AG09319 (cell line): ENCODE measurements around the gene DYNC2H1.

Experiments
- DNase-seq: peaks from one replicate; pipeline ENCODE4 v3.0.0-alpha.2; 2010; ENCODE audit warnings: low read depth; ENCODE audit errors: extremely low read depth
- TF ChIP-seq, protein P1 (sequence below): IDR thresholded peaks from 2 replicates; pipeline ENCODE4 v1.5.1; 2011; ENCODE audit warnings: low read depth, mild to moderate bottlenecking, inconsistent platforms, low read length, moderate library complexity

Gene DYNC2H1

GRCh38 chr11:103497268-103497667 is 388.0 kb downstream of the DYNC2H1 start:
- DNase-seq, result no peak
- TF ChIP-seq, protein P1, sequence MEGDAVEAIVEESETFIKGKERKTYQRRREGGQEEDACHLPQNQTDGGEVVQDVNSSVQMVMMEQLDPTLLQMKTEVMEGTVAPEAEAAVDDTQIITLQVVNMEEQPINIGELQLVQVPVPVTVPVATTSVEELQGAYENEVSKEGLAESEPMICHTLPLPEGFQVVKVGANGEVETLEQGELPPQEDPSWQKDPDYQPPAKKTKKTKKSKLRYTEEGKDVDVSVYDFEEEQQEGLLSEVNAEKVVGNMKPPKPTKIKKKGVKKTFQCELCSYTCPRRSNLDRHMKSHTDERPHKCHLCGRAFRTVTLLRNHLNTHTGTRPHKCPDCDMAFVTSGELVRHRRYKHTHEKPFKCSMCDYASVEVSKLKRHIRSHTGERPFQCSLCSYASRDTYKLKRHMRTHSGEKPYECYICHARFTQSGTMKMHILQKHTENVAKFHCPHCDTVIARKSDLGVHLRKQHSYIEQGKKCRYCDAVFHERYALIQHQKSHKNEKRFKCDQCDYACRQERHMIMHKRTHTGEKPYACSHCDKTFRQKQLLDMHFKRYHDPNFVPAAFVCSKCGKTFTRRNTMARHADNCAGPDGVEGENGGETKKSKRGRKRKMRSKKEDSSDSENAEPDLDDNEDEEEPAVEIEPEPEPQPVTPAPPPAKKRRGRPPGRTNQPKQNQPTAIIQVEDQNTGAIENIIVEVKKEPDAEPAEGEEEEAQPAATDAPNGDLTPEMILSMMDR, result no peak

DNA sequence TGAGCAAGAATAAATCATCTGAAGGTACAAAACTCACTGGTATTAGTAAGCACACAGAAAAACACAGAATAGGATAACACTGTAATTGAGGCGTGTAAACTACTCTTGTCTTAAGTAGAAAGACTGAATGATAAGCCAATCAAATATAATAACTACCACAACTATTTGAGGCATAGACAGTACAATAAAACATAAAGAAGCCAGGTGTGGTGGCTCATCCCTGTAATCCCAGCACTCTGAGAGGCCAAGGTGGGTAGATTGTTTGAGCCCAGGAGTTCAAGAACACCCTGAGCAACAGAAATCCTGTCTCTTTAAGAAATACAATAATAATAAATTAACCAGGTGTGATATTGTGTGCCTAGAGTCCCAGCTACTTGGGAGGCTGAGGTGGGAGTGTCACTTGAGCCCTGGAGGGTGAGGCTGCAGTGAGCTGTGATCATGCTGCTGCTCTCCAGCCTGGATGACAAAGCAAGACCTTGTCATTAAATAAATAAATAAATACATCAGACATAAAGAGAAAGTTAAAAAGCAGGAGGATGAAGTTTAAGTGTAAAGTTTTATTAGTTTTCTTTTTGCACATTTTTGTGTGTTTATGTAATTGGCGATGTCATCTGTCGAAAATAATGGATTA is 390.6 kb downstream of the DYNC2H1 start:
- TF ChIP-seq, protein P1, result no peak
- DNase-seq, result no peak

DNA sequence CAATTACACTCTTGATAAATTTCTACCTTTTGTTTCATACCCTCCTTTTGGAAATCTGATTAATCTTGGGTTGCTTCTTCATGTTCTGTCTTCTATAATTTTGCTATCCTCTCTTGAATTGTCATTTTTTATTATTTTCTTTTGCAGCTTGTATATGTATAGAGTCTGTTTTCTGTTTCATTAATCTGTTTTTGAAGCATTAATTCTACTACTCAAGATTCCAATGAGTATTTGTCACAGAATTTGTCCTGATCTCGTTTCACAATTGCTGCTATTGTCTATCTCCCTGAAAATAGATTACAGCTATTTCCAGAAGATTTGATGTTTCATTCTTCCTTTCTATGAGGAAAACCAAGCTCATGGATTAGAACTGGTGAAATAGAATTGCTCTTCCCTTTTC is 406.1 kb downstream of the DYNC2H1 start:
- TF ChIP-seq, protein P1, result no peak
- no peak for DNase-seq

DNA sequence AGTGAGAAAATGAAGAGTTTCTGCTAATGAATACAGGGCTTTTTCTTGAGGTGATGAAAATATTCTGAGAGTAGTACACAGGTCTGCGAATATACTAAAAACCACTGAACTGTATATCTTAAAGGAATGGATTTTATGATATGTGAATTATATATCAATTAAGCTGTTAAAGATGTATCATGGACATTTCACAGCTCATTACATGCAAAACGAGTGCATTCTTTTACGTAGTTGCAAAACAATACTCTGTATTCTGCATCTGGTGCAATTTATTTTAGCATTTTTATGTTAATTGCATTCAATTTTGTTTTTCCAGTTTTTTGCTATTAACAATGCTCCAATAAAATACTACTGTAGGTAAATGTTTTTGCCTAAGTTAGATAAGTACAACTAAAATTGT is 411.6 kb downstream of the DYNC2H1 start:
- TF ChIP-seq, protein P1, result no peak

DNA sequence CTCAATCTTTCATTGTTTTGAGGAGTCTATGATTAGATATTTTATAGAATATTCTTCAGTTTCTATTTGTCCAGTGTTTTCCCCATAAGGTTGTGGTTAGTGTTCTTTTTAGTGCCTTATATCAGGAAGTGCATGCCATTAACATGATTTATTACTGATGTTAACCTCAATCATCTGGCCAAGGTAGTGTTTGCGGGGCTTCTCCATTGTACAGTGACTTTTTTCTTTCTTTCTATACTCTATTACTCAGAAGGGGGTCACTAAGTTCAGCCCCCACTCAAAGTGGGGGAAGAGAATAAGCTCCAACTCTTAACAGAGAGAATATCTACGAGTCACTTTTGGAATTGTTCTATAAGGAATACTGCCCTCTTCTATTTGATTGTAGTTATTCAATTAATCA is 415.8 kb downstream of the DYNC2H1 start:
- TF ChIP-seq, protein P1, result no peak
- no peak for DNase-seq

More for the DNA sequence above, 411.6 kb downstream of the DYNC2H1 start:
- no peak for DNase-seq

- no peak for DNase-seq
- TF ChIP-seq, protein P1, result no peak
Measured at GRCh38 chr11:103528046-103528445, 418.8 kb downstream of the DYNC2H1 start.

GRCh38 chr11:103528596-103528995 is 419.4 kb downstream of the DYNC2H1 start:
- TF ChIP-seq, protein P1, result no peak
- DNase-seq, result no peak
